Aorta (tissue), 5 donors: ENCODE measurements around the gene ATIC. TPM values are rescaled to one million over a fixed set of nuclear protein-coding genes. Genes with fewer than 3 reads are reported as not detected.
A peak's percentile ranks its signal among the peaks of the same experiment; 100 is the strongest.

ENCODE experiments used
- ATAC-seq: fragments of 200-7000 bp; cut with Tn5 transposase; one replicate; pipeline ENCODE4 v1.9.1; 2022; ENCODE audit warnings: moderate library complexity; ENCODE audit not compliant: low FRiP score
- DNase-seq, 2 donors: peaks; one replicate each; pipeline ENCODE4 v3.0.0-alpha.2; 2020
- H3K27ac ChIP-seq, 2 donors: one replicate each; pipeline ENCODE4 v1.5.1; 2013; ENCODE audit warnings: low read length in 2 of 2, mild to moderate bottlenecking in 2 of 2, moderate library complexity in 2 of 2, control low read depth in 1 of 2, inconsistent platforms in 1 of 2, low read depth in 1 of 2
- H3K27me3 ChIP-seq, 2 donors: one replicate each; pipeline ENCODE4 v1.6.1; 2013; ENCODE audit warnings: control low read depth in 1 of 2, low read length in 1 of 2, mild to moderate bottlenecking in 1 of 2, moderate library complexity in 1 of 2; ENCODE audit not compliant: insufficient read depth in 2 of 2, control insufficient read depth in 1 of 2
- H3K36me3 ChIP-seq, 2 donors: one replicate each; pipeline ENCODE4 v1.6.1; 2013; ENCODE audit warnings: control low read depth in 1 of 2, low read length in 1 of 2, mild to moderate bottlenecking in 1 of 2; ENCODE audit not compliant: insufficient read depth in 2 of 2, control insufficient read depth in 1 of 2
- H3K4me1 ChIP-seq, 2 donors: one replicate each; pipeline ENCODE4 v1.6.1; 2013; ENCODE audit warnings: low read length in 2 of 2, control low read depth in 1 of 2, mild to moderate bottlenecking in 1 of 2, moderate library complexity in 1 of 2; ENCODE audit not compliant: insufficient read depth in 2 of 2, control insufficient read depth in 1 of 2
- H3K4me3 ChIP-seq, 2 donors: one replicate each; pipeline ENCODE4 v1.5.1; 2013; ENCODE audit warnings: low read length in 2 of 2, control low read depth in 1 of 2, mild to moderate bottlenecking in 1 of 2
- H3K9me3 ChIP-seq: one replicate; pipeline ENCODE4 v1.6.1; 2013; ENCODE audit warnings: mild to moderate bottlenecking, low read length; ENCODE audit not compliant: control insufficient read depth
- WGBS, 2 donors: extraction: QIAGEN DNeasy Blood & Tissue Kit; methylation state at CpG; one replicate each; pipeline ENCODE4 v1.1.7; 2013; 5-methylcytosine and 5-hydroxymethylcytosine counted together
- intact Hi-C, 2 donors: fragments of 100-400 bp; cut with DNase I; formaldehyde crosslinking; loops; one replicate each; pipeline versions ENCODE4 v1.14.2 to v1.15.0; 2022
- long read RNA-seq, 2 donors: library from polyadenylated mRNA; unstranded; transcript quantifications; one replicate each; pipeline ENCODE4 v2.0.0, GENCODE V29; 2020 to 2021
- polyA plus RNA-seq, 2 donors: library from polyadenylated mRNA; stranded (reverse); fragments of 200-250 nt; gene quantifications; one replicate each; pipeline ENCODE4 v1.2.3, GENCODE V29; 2013
- total RNA-seq, 2 donors: library from RNA; stranded (reverse); fragmentation: NEBNext Ultra II Directional; extraction: Animal tissue kit (Norgen Biotek cat#: 25700); gene quantifications; one replicate each; pipeline ENCODE4 v1.2.1, GENCODE V29; 2021
- donor health status: healthy with polysubstance abuse.
- donor health status: Bipolar disorder and iron deficiency.
- donor health status: DM: no; HTN: no; CAD: no.
- donor health status: DM: no; HTN: no; CAD: no.
- donor health status: DM: yes; HTN: yes; CAD: no.

ATIC gene
- total RNA-seq (10 to 100 TPM; 40.3 to 41.0 TPM), polyA plus RNA-seq (10 to 100 TPM; 45.6 to 66.2 TPM)
- long read RNA-seq, donor 1, transcript ATIC-201 (16 exons, 2,213 nt), result major isoform, 142 of 192 reads
- long read RNA-seq, donor 1, transcript ATIC-205 (15 exons, 2,275 nt), result minor isoform, 23 of 192 reads
- long read RNA-seq, donor 1, partial matches to known transcripts, result 13 of 192 reads
- long read RNA-seq, donor 1, other reads (novel, unspliced or antisense), result 11 of 192 reads
- long read RNA-seq, donor 2, transcript ATIC-201 (16 exons, 2,213 nt), result major isoform, 12 of 24 reads
- long read RNA-seq, donor 2, partial matches to known transcripts, result 8 of 24 reads
- long read RNA-seq, donor 2, other reads (novel, unspliced or antisense), result 1 of 24 reads

DNA sequence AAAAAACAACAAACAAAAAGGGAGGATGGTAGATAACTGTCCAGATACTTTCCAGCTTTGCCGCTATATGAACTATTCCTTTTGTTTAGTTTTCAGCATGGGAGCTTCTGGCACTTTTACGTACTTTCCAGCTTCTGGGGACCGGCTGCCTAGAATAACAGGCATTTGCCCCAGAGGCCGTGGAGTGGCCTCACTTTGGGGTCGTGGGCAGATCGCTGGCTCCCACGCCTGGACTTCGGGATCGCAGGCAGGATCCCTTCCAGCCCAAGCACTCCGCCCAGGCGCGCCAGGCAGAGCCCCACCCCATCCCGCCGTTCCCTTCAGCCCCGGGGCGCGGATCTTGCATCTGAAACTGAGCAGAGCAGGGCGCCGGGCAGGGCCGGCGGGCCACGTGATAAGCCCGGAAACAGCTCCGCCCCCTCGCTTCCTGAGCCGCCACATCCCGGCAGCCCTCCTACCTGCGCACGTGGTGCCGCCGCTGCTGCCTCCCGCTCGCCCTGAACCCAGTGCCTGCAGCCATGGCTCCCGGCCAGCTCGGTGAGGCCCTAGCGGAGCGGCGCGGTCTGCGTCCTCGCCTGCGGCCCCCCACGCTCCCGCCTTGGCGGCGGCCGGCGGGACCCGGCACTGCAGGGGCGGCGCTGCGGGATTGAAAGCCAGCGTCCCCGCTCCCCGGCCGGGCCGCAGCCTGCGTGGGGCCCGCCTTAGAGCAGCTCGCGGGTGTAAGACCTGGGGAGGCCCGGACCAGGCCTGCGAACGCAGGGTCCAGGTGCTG is at the start of gene ATIC:
TSS of gene ATIC (plus strand) at position 435 of the 772 bp plus-strand sequence. CDS start at position 519, 84 bp downstream.
- intact Hi-C loops, result no loop called here
- WGBS, 2 donors, result 0% methylated on average over 55 to 64 of the region's 64 CpGs
- DNase-seq (peak; percentile 97 to 98), ATAC-seq (peak; percentile 98)
- H3K27ac ChIP-seq, result peak within 1 kb of the TSS; percentile 53 to 58
- peak within 1 kb of the TSS; percentile 36 to 69 for H3K4me3 ChIP-seq
- H3K36me3 ChIP-seq, result peaks cover 0 to 6% of the 10 kb centered on the region in 2 donors
- H3K9me3 ChIP-seq, result no peaks in the 10 kb centered on the region
- H3K4me1 ChIP-seq, result peaks cover 0 to 2% of the 10 kb centered on the region in 2 donors
- H3K27me3 ChIP-seq, result no peaks in the 10 kb centered on the region

DNA sequence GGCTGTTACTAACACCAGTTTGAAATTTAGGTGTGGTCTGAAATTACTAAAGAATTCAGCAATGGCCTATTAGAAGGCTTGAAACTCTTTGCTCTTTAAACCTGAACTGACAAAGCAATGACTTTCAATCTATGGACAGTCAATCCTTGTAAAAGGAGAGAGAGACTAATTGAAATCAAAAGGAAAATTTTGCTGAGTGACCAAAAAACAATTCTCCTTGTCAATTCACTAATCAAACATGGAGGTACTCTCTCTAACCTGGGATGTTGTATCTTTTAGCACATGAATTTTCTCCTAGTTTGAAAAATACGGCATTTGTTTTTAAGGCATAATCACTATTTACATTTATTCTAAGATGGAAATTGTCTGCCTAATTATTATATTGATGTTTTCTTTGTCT is 49.6 kb upstream of the ATIC start:
- Histone ChIP-seq H3K36me3 (no peaks in the 10 kb centered on the region), H3K4me3 (no peak overlapping the region), H3K27ac (no peak overlapping the region), H3K4me1 (no peaks in the 10 kb centered on the region), H3K27me3 (no peaks in the 10 kb centered on the region), H3K9me3 (no peaks in the 10 kb centered on the region)
- intact Hi-C loops, result no loop called here
- ATAC-seq, result no peak
- no peak for DNase-seq
- WGBS, 2 donors, result 94 to 96% methylated on average over 1 of the region's 1 CpG

DNA sequence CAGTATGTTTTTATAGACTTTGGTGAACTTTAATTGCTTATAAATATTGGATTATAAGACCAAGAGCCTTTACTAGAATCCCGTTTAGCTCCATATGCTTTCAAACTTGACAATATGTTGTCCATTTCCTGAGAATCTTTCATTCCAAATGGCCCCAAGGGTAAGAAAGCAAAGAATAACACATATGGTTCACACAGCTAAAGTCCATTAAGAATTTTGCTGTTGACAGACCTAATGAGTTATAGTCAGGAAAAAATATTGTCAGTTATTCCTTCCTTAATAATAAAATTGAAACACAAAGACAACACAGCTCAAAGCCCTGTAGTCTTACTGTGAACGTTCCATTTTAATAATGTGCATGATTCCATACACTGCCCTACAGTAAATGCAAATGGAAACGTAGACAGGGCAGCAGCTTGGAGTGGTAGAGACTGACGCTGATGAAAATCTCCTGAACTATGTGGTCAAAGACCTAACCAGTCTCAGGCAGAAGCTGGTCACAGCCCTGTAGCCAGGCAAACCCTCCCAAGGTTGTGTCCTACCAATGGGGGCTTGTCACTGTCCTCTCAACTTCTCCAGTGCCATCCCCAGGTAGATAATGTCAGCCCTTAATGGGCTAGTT is 49.0 kb upstream of the ATIC start:
- DNase-seq (no peak), ATAC-seq (no peak)
- Histone ChIP-seq H3K27me3 (no peaks in the 10 kb centered on the region), H3K4me1 (no peaks in the 10 kb centered on the region), H3K27ac (no peak overlapping the region), H3K9me3 (no peaks in the 10 kb centered on the region), H3K4me3 (no peak overlapping the region), H3K36me3 (no peaks in the 10 kb centered on the region)
- intact Hi-C loops, result no loop called here
- WGBS, 2 donors, result 36 to 46% methylated on average over 4 of the region's 4 CpGs

DNA sequence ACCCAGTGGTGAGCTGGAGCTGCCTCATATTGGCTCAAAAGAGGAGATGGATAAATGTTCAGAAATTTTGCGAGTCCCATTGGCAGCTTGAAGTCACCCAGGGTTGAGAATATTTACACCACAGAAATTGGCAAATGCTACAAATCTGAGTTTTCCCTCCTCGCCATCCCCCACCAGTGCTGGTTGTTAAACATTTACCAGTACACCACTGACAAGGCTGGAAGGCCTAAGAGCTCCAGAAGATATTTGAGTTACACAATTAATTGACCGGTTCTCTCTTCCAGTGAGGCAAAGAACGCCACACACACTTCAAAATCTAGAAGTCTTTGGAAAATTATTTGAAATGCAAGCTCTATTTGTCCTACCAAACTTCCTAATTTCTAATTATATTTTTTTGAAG is 47.5 kb upstream of the ATIC start:
- intact Hi-C loops, result no loop called here
- no peak overlapping the region for H3K4me3 ChIP-seq
- DNase-seq (no peak), ATAC-seq (no peak)
- H3K36me3 ChIP-seq, result no peaks in the 10 kb centered on the region
- H3K27ac ChIP-seq, result no peak overlapping the region
- no peaks in the 10 kb centered on the region for H3K27me3 ChIP-seq
- H3K4me1 ChIP-seq, result no peaks in the 10 kb centered on the region
- 94 to 96% methylated on average over 4 of the region's 4 CpGs for WGBS, 2 donors
- no peaks in the 10 kb centered on the region for H3K9me3 ChIP-seq

DNA sequence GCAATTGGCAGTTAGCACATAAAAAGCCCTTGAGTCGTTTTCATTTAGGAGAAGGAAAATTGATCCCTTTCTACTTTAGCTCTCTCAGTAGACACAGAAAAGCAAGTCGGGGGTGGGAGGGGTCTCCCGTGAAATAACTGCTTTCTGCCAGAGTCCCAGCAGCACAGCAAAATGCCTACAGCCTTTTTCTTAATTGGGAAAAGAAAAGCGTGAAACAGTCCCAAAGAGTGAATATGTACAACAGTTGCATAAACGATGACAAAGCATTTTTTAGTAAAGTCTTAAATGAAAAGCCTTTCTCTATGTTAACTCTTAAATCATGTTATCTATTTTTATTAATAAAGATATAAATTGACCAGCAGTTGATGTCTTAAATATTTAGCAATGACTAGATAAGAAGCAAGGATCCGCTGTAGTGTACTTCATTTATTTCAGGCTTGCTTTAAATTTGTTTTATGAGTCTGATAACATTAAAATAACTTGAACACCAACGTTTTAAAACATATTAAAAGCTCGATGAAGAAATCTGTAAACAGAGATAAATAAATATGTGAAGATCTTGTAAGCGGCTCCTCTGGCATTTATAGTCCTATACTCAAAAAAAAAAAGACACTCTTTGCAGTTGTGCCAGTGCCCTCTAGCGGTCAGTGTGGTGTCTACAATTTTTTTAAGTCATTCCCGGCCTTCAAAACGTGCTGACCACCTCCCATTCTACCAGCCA is 42.3 kb upstream of the ATIC start:
- ATAC-seq (peak; percentile 79), DNase-seq (peak in 1 of 2 donors; percentile 55)
- WGBS, 2 donors, result 9 to 10% methylated on average over 12 of the region's 12 CpGs
- Histone ChIP-seq H3K4me1 (no peaks in the 10 kb centered on the region), H3K27ac (no peak overlapping the region), H3K4me3 (peak overlapping the region in 1 of 2 donors; percentile 54), H3K9me3 (no peaks in the 10 kb centered on the region), H3K36me3 (no peaks in the 10 kb centered on the region), H3K27me3 (no peaks in the 10 kb centered on the region)
- intact Hi-C loops, result loop anchor here in 1 of 2 donors (10.0 kb wide), 1 partner anchor 455 kb away; no protein-coding TSS in a partner anchor

DNA sequence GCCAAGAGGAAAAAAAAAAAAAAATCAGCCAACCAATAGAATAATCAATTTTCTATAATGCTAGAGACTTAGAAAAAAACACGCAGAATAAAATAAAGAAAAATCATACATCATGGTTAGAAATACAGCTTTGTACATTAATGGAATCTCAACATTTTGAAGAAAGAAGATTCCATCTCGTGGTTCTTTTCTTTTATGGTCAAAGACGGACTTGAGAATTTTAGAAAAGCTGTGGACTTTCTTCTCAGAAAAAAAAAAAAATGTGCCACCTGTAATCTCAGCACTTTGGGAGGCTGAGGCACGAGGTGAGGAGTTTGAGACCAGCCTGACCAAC is 41.8 kb upstream of the ATIC start:
- WGBS, 2 donors, result 63 to 65% methylated on average over 4 of the region's 4 CpGs
- intact Hi-C loops, result loop anchor here in 1 of 2 donors (10.0 kb wide), 1 partner anchor 455 kb away; no protein-coding TSS in a partner anchor
- no peak overlapping the region for H3K4me3 ChIP-seq
- H3K27ac ChIP-seq, result no peak overlapping the region
- H3K4me1 ChIP-seq, result no peaks in the 10 kb centered on the region
- H3K9me3 ChIP-seq, result no peaks in the 10 kb centered on the region
- H3K36me3 ChIP-seq, result no peaks in the 10 kb centered on the region
- DNase-seq (no peak), ATAC-seq (no peak)
- H3K27me3 ChIP-seq, result no peaks in the 10 kb centered on the region

DNA sequence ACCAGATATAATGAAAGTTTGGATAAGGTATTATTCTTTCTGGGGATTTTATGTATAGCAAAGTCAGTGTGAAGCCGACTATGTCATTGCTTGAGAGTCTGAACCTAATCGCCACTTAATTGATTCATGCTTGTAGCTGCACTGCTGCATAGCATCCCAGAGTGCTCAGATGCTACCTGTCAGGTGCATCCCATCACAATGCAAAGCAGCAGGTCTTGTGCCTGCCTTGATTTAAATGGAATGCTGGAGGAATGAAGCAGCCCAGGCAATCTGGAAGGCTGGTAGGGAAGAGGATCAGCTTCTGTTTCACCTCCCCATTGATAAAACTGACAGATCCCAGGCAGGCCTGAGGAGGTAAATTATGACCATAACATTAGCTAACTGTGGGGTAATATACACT is 40.4 kb upstream of the ATIC start:
- ATAC-seq (no peak), DNase-seq (no peak)
- Histone ChIP-seq H3K4me3 (no peak overlapping the region), H3K9me3 (no peaks in the 10 kb centered on the region), H3K4me1 (no peaks in the 10 kb centered on the region), H3K27ac (no peak overlapping the region), H3K36me3 (no peaks in the 10 kb centered on the region), H3K27me3 (no peaks in the 10 kb centered on the region)
- 95 to 96% methylated on average over 2 of the region's 2 CpGs for WGBS, 2 donors
- intact Hi-C loops, result loop anchor here in 1 of 2 donors (10.0 kb wide), 1 partner anchor 457 kb away; no protein-coding TSS in a partner anchor

DNA sequence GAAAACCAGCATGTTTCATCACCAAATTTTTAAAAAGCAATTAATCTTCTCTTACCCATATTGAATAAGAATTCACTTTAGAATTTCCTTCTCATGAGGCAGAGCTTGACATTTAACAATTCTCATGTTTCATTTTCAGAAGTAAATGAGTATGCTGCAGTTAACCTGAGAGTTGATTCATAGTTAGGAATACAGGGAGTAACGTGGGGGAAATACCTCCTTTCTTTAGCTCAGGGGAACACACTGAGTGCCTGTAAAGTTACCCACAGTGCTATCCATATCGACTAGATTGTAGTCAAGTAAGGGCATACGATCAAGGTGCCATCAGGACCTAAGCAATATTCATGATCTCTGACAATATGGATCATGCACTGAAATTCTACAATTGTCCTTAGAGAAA is 38.9 kb upstream of the ATIC start:
- intact Hi-C loops, result loop anchor here in 1 of 2 donors (10.0 kb wide), 1 partner anchor 458 kb away; no protein-coding TSS in a partner anchor
- WGBS, 2 donors, result 90 to 91% methylated on average over 3 of the region's 3 CpGs
- H3K27ac ChIP-seq, result no peak overlapping the region
- no peak overlapping the region for H3K4me3 ChIP-seq
- no peaks in the 10 kb centered on the region for H3K4me1 ChIP-seq
- DNase-seq (no peak), ATAC-seq (no peak)
- no peaks in the 10 kb centered on the region for H3K9me3 ChIP-seq
- no peaks in the 10 kb centered on the region for H3K27me3 ChIP-seq
- no peaks in the 10 kb centered on the region for H3K36me3 ChIP-seq
